Fibroblast of skin of right biceps (primary cell): ENCODE data around the gene CRABP2.
A peak's percentile ranks its signal among the peaks of the same experiment; 100 is the strongest.

Experiments used
- DNase-seq: peaks from one replicate; pipeline ENCODE4 v3.0.0-alpha.2; 2013

Gene CRABP2

GRCh38 chr1:156705321-156705917 is at the start of gene CRABP2:
TSS of gene CRABP2 (minus strand) at chr1:156705583. CDS start at chr1:156705446, 137 bp downstream.
- DNase-seq, result peak; percentile 65

GRCh38 chr1:156754219-156754618 is 48.8 kb upstream of the CRABP2 start:
- no peak for DNase-seq

- DNase-seq, result no peak
These were observed 47.6 kb upstream of the CRABP2 start for GRCh38 chr1:156752843-156753482.

- DNase-seq, result peak; percentile 98
These were observed 46.5 kb upstream of the CRABP2 start for GRCh38 chr1:156751757-156752481.

- DNase-seq, result no peak
These were observed 46.0 kb upstream of the CRABP2 start, which contains the start of gene HDGF for GRCh38 chr1:156751451-156751756. TSS of gene HDGF (minus strand) at chr1:156751675. CDS start at chr1:156751429, 246 bp downstream.

GRCh38 chr1:156750711-156751450 is 45.5 kb upstream of the CRABP2 start:
- peak; percentile 36 for DNase-seq

- DNase-seq, result peak; percentile 33
These were observed 44.8 kb upstream of the CRABP2 start for GRCh38 chr1:156750191-156750672.

- no peak for DNase-seq
These were observed 44.2 kb upstream of the CRABP2 start for GRCh38 chr1:156749419-156750118.

GRCh38 chr1:156748670-156749418 is 43.5 kb upstream of the CRABP2 start:
- peak; percentile 64 for DNase-seq

- peak; percentile 33 for DNase-seq
These were observed 42.6 kb upstream of the CRABP2 start for GRCh38 chr1:156747742-156748669.

GRCh38 chr1:156746728-156747631 is 41.6 kb upstream of the CRABP2 start:
- DNase-seq, result peak; percentile 97

GRCh38 chr1:156746406-156746727 is 41.0 kb upstream of the CRABP2 start:
- DNase-seq, result no peak

GRCh38 chr1:156745881-156746280 is 40.5 kb upstream of the CRABP2 start:
- no peak for DNase-seq

GRCh38 chr1:156744786-156745419 is 39.5 kb upstream of the CRABP2 start:
- DNase-seq, result no peak

GRCh38 chr1:156744344-156744743 is 39.0 kb upstream of the CRABP2 start:
- no peak for DNase-seq

- no peak for DNase-seq
These were observed 38.3 kb upstream of the CRABP2 start for GRCh38 chr1:156743367-156744302.

- no peak for DNase-seq
These were observed 37.4 kb upstream of the CRABP2 start for GRCh38 chr1:156742801-156743200.

- DNase-seq, result no peak
These were observed 36.6 kb upstream of the CRABP2 start for GRCh38 chr1:156742017-156742416.
